Bone marrow (tissue), 2 donors: ENCODE results near the gene ERGIC1.
"Not testable (repeated sequence)": the region's sequence is repeated elsewhere in the genome, so short reads cannot be mapped to it uniquely, and the experiment has no call there.

ENCODE experiments used
- DNase-seq, 2 donors: peaks; one replicate each; lab custom pipeline; 2025; lab: John Stamatoyannopoulos, UW

Gene ERGIC1

GRCh38 chr5:172800088-172800551 lies 33.9 kb upstream of the ERGIC1 start:
- DNase-seq: peak; percentile 64 to 72

GRCh38 chr5:172801179-172801671 lies 32.8 kb upstream of the ERGIC1 start:
- no peak for DNase-seq

- DNase-seq: no peak
These were observed 31.9 kb upstream of the ERGIC1 start for GRCh38 chr5:172802112-172802511.

- peak in 1 of 2 donors; percentile 22 for DNase-seq
These were observed 31.4 kb upstream of the ERGIC1 start for GRCh38 chr5:172802567-172803176.

- no peak for DNase-seq
These were observed 28.9 kb upstream of the ERGIC1 start for GRCh38 chr5:172805018-172805683.

GRCh38 chr5:172805736-172806255 lies 28.3 kb upstream of the ERGIC1 start:
- no peak for DNase-seq

GRCh38 chr5:172806897-172807672 lies 27.0 kb upstream of the ERGIC1 start:
- DNase-seq: peak; percentile 77 to 91

GRCh38 chr5:172807766-172808311 lies 26.2 kb upstream of the ERGIC1 start:
- no peak for DNase-seq

- no peak for DNase-seq
These were observed 24.3 kb upstream of the ERGIC1 start for GRCh38 chr5:172809774-172810173.

- DNase-seq: not testable (repeated sequence)
These were observed 23.1 kb upstream of the ERGIC1 start for GRCh38 chr5:172810996-172811395.

GRCh38 chr5:172815631-172816030 lies 18.4 kb upstream of the ERGIC1 start:
- no peak for DNase-seq

GRCh38 chr5:172816925-172817562 lies 17.0 kb upstream of the ERGIC1 start:
- DNase-seq: no peak

GRCh38 chr5:172817664-172818063 lies 16.4 kb upstream of the ERGIC1 start:
- DNase-seq: no peak

GRCh38 chr5:172818081-172818480 lies 16.0 kb upstream of the ERGIC1 start:
- no peak for DNase-seq

- DNase-seq: no peak
These were observed 14.5 kb upstream of the ERGIC1 start for GRCh38 chr5:172819569-172819968.

- DNase-seq: no peak
These were observed 13.8 kb upstream of the ERGIC1 start for GRCh38 chr5:172820046-172820767.

GRCh38 chr5:172821340-172821985 lies 12.6 kb upstream of the ERGIC1 start:
- DNase-seq: no peak

GRCh38 chr5:172823840-172824362 lies 10.2 kb upstream of the ERGIC1 start:
- DNase-seq: no peak

GRCh38 chr5:172825610-172826204 lies 8.3 kb upstream of the ERGIC1 start:
- DNase-seq: no peak

- no peak for DNase-seq
These were observed 6.2 kb upstream of the ERGIC1 start for GRCh38 chr5:172827841-172828240.
